ENCODE data around the gene LRRC56.
"Not testable (repeated sequence)": the region's sequence is repeated elsewhere in the genome, so short reads cannot be mapped to it uniquely, and the experiment has no call there.

The LRRC56 gene

GRCh38 chr11:568306-569157, 31.2 kb downstream of the LRRC56 start:
- Histone ChIP-seq H3K27me3 (ENCODE audit: control insufficient read depth, insufficient read depth, low read length) (no peaks in the 10 kb centered on the region), H3K79me2 (no peaks in the 10 kb centered on the region), H3K4me3 (ENCODE audit: low read depth, low read length) (peak overlapping the region; percentile 34), H3K9ac (no peak overlapping the region), H3K27ac (no peak overlapping the region), H3K36me3 (ENCODE audit: control insufficient read depth, insufficient read depth, low read length) (no peaks in the 10 kb centered on the region), H3K4me2 (ENCODE audit: low read length) (peak overlapping the region; percentile 66), H3K9me3 (ENCODE audit: control insufficient read depth, low read length) (no peaks in the 10 kb centered on the region), H3K4me1 (no peaks in the 10 kb centered on the region), H2AFZ (peak overlapping the region; percentile 51)
- TF ChIP-seq CTCF (IDR thresholded peaks at IDR 0.05) = no peak

GRCh38 chr11:569158-569885, 32.0 kb downstream of the LRRC56 start:
- H3K36me3 ChIP-seq (ENCODE audit: control insufficient read depth, insufficient read depth, low read length) = no peaks in the 10 kb centered on the region
- H3K79me2 ChIP-seq = no peaks in the 10 kb centered on the region
- no peak overlapping the region for H3K9ac ChIP-seq
- H3K27me3 ChIP-seq (ENCODE audit: control insufficient read depth, insufficient read depth, low read length) = no peaks in the 10 kb centered on the region
- no peaks in the 10 kb centered on the region for H3K4me1 ChIP-seq
- H2AFZ ChIP-seq = peak overlapping the region; percentile 51
- no peak for TF ChIP-seq CTCF (IDR thresholded peaks at IDR 0.05)
- H3K27ac ChIP-seq = no peak overlapping the region
- peak overlapping the region; percentile 34 for H3K4me3 ChIP-seq (ENCODE audit: low read depth, low read length)
- H3K9me3 ChIP-seq (ENCODE audit: control insufficient read depth, low read length) = no peaks in the 10 kb centered on the region
- H3K4me2 ChIP-seq (ENCODE audit: low read length) = peak overlapping the region; percentile 66

GRCh38 chr11:571802-572185, 34.5 kb downstream of the LRRC56 start:
- Histone ChIP-seq H3K4me3 (ENCODE audit: low read depth, low read length) (no peak overlapping the region), H2AFZ (no peak overlapping the region), H3K27me3 (ENCODE audit: control insufficient read depth, insufficient read depth, low read length) (no peaks in the 10 kb centered on the region), H3K9me3 (ENCODE audit: control insufficient read depth, low read length) (no peaks in the 10 kb centered on the region), H3K27ac (no peak overlapping the region), H3K9ac (no peak overlapping the region), H3K4me2 (ENCODE audit: low read length) (no peak overlapping the region), H3K36me3 (ENCODE audit: control insufficient read depth, insufficient read depth, low read length) (no peaks in the 10 kb centered on the region), H3K4me1 (no peaks in the 10 kb centered on the region), H3K79me2 (no peaks in the 10 kb centered on the region)
- TF ChIP-seq CTCF (IDR thresholded peaks at IDR 0.05) = no peak

GRCh38 chr11:573146-573759, 35.9 kb downstream of the LRRC56 start:
- no peaks in the 10 kb centered on the region for H3K9me3 ChIP-seq (ENCODE audit: control insufficient read depth, low read length)
- no peak overlapping the region for H3K27ac ChIP-seq
- H3K36me3 ChIP-seq (ENCODE audit: control insufficient read depth, insufficient read depth, low read length) = no peaks in the 10 kb centered on the region
- H3K27me3 ChIP-seq (ENCODE audit: control insufficient read depth, insufficient read depth, low read length) = no peaks in the 10 kb centered on the region
- H3K4me3 ChIP-seq (ENCODE audit: low read depth, low read length) = no peak overlapping the region
- H3K9ac ChIP-seq = no peak overlapping the region
- H3K4me1 ChIP-seq = peaks cover 5% of the 10 kb centered on the region
- H3K79me2 ChIP-seq = peaks cover 6% of the 10 kb centered on the region
- no peak overlapping the region for H2AFZ ChIP-seq
- TF ChIP-seq CTCF (IDR thresholded peaks at IDR 0.05) = no peak
- H3K4me2 ChIP-seq (ENCODE audit: low read length) = no peak overlapping the region

GRCh38 chr11:574031-574570, 36.8 kb downstream of the LRRC56 start:
- H3K79me2 ChIP-seq = peaks cover 14% of the 10 kb centered on the region
- H3K27me3 ChIP-seq (ENCODE audit: control insufficient read depth, insufficient read depth, low read length); H2AFZ ChIP-seq; H3K9me3 ChIP-seq (ENCODE audit: control insufficient read depth, low read length); H3K9ac ChIP-seq; H3K27ac ChIP-seq; H3K4me3 ChIP-seq (ENCODE audit: low read depth, low read length); H3K4me1 ChIP-seq; H3K36me3 ChIP-seq (ENCODE audit: control insufficient read depth, insufficient read depth, low read length): not testable (repeated sequence)
- peak overlapping the region; percentile 37 for H3K4me2 ChIP-seq (ENCODE audit: low read length)

All from parathyroid adenoma (tissue), 2 donors.